Common myeloid progenitor, CD34-positive (primary cell): ENCODE measurements around the gene PAK2. TPM values are rescaled to one million over a fixed set of nuclear protein-coding genes. Genes with fewer than 3 reads are reported as not detected.
A peak's percentile ranks its signal among the peaks of the same experiment; 100 is the strongest.

Experiments used
- CTCF ChIA-PET: fragments of 350-600 bp; sonication (Branson Sonifier 250); formaldehyde crosslinking; loops from one replicate; lab custom pipeline; 2021; ENCODE audit warnings: antibody characterized with exemption; lab: Charles Lee
- POLR2A ChIA-PET: fragments of 350-600 bp; sonication (Branson Sonifier 250); formaldehyde crosslinking; loops from one replicate; lab custom pipeline; 2021; ENCODE audit warnings: antibody characterized with exemption; lab: Charles Lee
- DNase-seq, 3 donors: peaks; one replicate each; pipeline versions ENCODE4 v3.0.0 to v3.0.0-alpha.2; 2013
- H3K27ac ChIP-seq, 2 experiments: 1 replicate in 1 of 2; 2 replicates in 1 of 2; pipeline ENCODE4 v1.7.0; 2013; ENCODE audit warnings: inconsistent platforms in 2 of 2, low read length in 2 of 2, mild to moderate bottlenecking in 2 of 2, low read depth in 1 of 2, moderate library complexity in 1 of 2; ENCODE audit not compliant: severe bottlenecking in 2 of 2, insufficient read depth in 1 of 2, poor library complexity in 1 of 2
- H3K27me3 ChIP-seq, 5 experiments: replicated peaks in 2 of 5; 1 replicate in 3 of 5; 2 replicates in 2 of 5; pipeline versions ENCODE4 v1.6.1 to v1.7.0; 2013; ENCODE audit warnings: low read length in 4 of 5, mild to moderate bottlenecking in 2 of 5, moderate library complexity in 2 of 5, inconsistent platforms in 1 of 5; ENCODE audit not compliant: insufficient read depth in 5 of 5, control insufficient read depth in 4 of 5
- H3K36me3 ChIP-seq, 4 experiments: 1 replicate in 2 of 4; 2 replicates in 2 of 4; pipeline versions ENCODE4 v1.6.1 to v1.7.0; 2013; ENCODE audit warnings: low read length in 3 of 4, control low read depth in 1 of 4, mild to moderate bottlenecking in 1 of 4; ENCODE audit not compliant: control insufficient read depth in 4 of 4, insufficient read depth in 4 of 4
- H3K4me1 ChIP-seq, 4 experiments: 1 replicate in 3 of 4; 2 replicates in 1 of 4; pipeline versions ENCODE4 v1.6.1 to v1.7.1; 2013; ENCODE audit warnings: low read length in 3 of 4, mild to moderate bottlenecking in 3 of 4, control low read depth in 1 of 4, inconsistent platforms in 1 of 4, moderate library complexity in 1 of 4; ENCODE audit not compliant: control insufficient read depth in 4 of 4, insufficient read depth in 4 of 4; ENCODE audit errors: control extremely low read depth in 1 of 4
- H3K4me3 ChIP-seq, 7 experiments: 1 replicate in 4 of 7; 2 replicates in 3 of 7; pipeline versions ENCODE4 v1.5.1 to v1.7.0; 2013; ENCODE audit warnings: mild to moderate bottlenecking in 7 of 7, low read length in 6 of 7, moderate library complexity in 6 of 7, inconsistent platforms in 2 of 7, low read depth in 2 of 7, control low read depth in 1 of 7; ENCODE audit not compliant: insufficient read depth in 4 of 7, control insufficient read depth in 1 of 7; ENCODE audit errors: extremely low read depth in 1 of 7
- H3K9me3 ChIP-seq, 5 experiments: 1 replicate in 4 of 5; 2 replicates in 1 of 5; pipeline versions ENCODE4 v1.6.1 to v1.7.1; 2013; ENCODE audit warnings: low read length in 4 of 5, mild to moderate bottlenecking in 2 of 5, inconsistent platforms in 1 of 5, low read depth in 1 of 5, moderate library complexity in 1 of 5; ENCODE audit not compliant: control insufficient read depth in 4 of 5, insufficient read depth in 2 of 5; ENCODE audit errors: control extremely low read depth in 1 of 5
- WGBS: methylation state at CpG from one replicate; pipeline ENCODE4 v1.1.5; 2013; ENCODE audit not compliant: insufficient coverage; 5-methylcytosine and 5-hydroxymethylcytosine counted together
- polyA plus RNA-seq: library from polyadenylated mRNA; unstranded; fragments of 120-200 nt; gene quantifications from one replicate; pipeline ENCODE4 v1.2.1, GENCODE V29; 2013

PAK2 gene
- 53.5 TPM for polyA plus RNA-seq

- Histone ChIP-seq H3K4me1 (peaks cover 6 to 20% (median 13%) of the 10 kb centered on the region in 4 experiments), H3K27ac (peak within 1 kb of the TSS; percentile 91 to 94), H3K27me3 (no peaks in the 10 kb centered on the region), H3K36me3 (peaks cover 0 to 6% (median under 1%) of the 10 kb centered on the region in 4 experiments), H3K9me3 (no peaks in the 10 kb centered on the region), H3K4me3 (peak within 1 kb of the TSS; percentile 76 to 99 (median 95))
- CTCF ChIA-PET = interaction anchor here (0.7 to 1.0 kb wide), 2 partner anchors 22 to 48 kb away, joined by 3 read pairs; no protein-coding TSS in a partner anchor
- POLR2A ChIA-PET = interaction anchor here (1.1 kb wide), 1 partner anchor 128 kb away, joined by 4 read pairs; no protein-coding TSS in a partner anchor
- WGBS = 0% methylated on average over 64 of the region's 86 CpGs
- DNase-seq = peak; percentile 91 to 94 (median 92)
These were observed at the start of gene PAK2 for GRCh38 chr3:196739671-196740480. PAK2 (plus strand) TSS chr3:196739857; CDS start chr3:196782647, 42,790 bp downstream.

GRCh38 chr3:196689941-196690660 is 49.6 kb upstream of the PAK2 start:
- no peaks in the 10 kb centered on the region for H3K9me3 ChIP-seq
- ChIA-PET POLR2A (no interaction called here), CTCF (interaction anchor here (0.5 to 1.5 kb wide), 4 partner anchors 60 to 234 kb away, joined by 3 read pairs; no protein-coding TSS in a partner anchor)
- no peaks in the 10 kb centered on the region for H3K27me3 ChIP-seq
- H3K4me3 ChIP-seq = no peak overlapping the region
- no peak for DNase-seq
- H3K27ac ChIP-seq = no peak overlapping the region
- 91% methylated on average over 13 of the region's 17 CpGs for WGBS
- H3K4me1 ChIP-seq = peaks cover 12 to 66% (median 29%) of the 10 kb centered on the region in 4 experiments
- H3K36me3 ChIP-seq = no peaks in the 10 kb centered on the region

- H3K4me3 ChIP-seq = no peak overlapping the region
- ChIA-PET POLR2A (interaction anchor here (0.6 kb wide), 1 partner anchor 39 kb away, joined by 5 read pairs; no protein-coding TSS in a partner anchor), CTCF (interaction anchor here (1.5 to 4.3 kb wide), 2 partner anchors 82 to 108 kb away, joined by 3 to 28 read pairs; no protein-coding TSS in a partner anchor)
- no peak overlapping the region for H3K27ac ChIP-seq
- H3K4me1 ChIP-seq = peaks cover 10 to 55% (median 26%) of the 10 kb centered on the region in 4 experiments
- 94% methylated on average over 8 of the region's 8 CpGs for WGBS
- H3K9me3 ChIP-seq = no peaks in the 10 kb centered on the region
- no peaks in the 10 kb centered on the region for H3K27me3 ChIP-seq
- H3K36me3 ChIP-seq = no peaks in the 10 kb centered on the region
- no peak for DNase-seq
These were observed 48.3 kb upstream of the PAK2 start for GRCh38 chr3:196691386-196691785.

GRCh38 chr3:196694202-196694638 is 45.4 kb upstream of the PAK2 start:
- Histone ChIP-seq H3K9me3 (no peaks in the 10 kb centered on the region), H3K27ac (no peak overlapping the region), H3K27me3 (no peaks in the 10 kb centered on the region), H3K4me1 (peaks cover 2 to 33% (median 14%) of the 10 kb centered on the region in 4 experiments), H3K36me3 (no peaks in the 10 kb centered on the region), H3K4me3 (peak overlapping the region in 2 of 7 experiments; percentile 33 to 57)
- POLR2A ChIA-PET = no interaction called here
- WGBS = no CpG with 5 or more reads among the region's 1 CpG
- DNase-seq = peak; percentile 68 to 81 (median 80)
- CTCF ChIA-PET = interaction anchor here (0.8 to 4.3 kb wide), 9 partner anchors 10 to 170 kb away, joined by 3 to 28 read pairs (median 3); no protein-coding TSS in a partner anchor

GRCh38 chr3:196694941-196695848 is 44.5 kb upstream of the PAK2 start:
- CTCF ChIA-PET = interaction anchor here (1.2 to 1.3 kb wide), 2 partner anchors 86 to 171 kb away, joined by 4 to 6 read pairs; no protein-coding TSS in a partner anchor
- DNase-seq = no peak
- 96% methylated on average over 7 of the region's 17 CpGs for WGBS
- Histone ChIP-seq H3K4me1 (peaks cover 2 to 29% (median 14%) of the 10 kb centered on the region in 4 experiments), H3K36me3 (no peaks in the 10 kb centered on the region), H3K27ac (no peak overlapping the region), H3K9me3 (no peaks in the 10 kb centered on the region), H3K4me3 (no peak overlapping the region), H3K27me3 (no peaks in the 10 kb centered on the region)
- POLR2A ChIA-PET = no interaction called here

GRCh38 chr3:196695849-196696226 is 43.8 kb upstream of the PAK2 start:
- H3K27me3 ChIP-seq = no peaks in the 10 kb centered on the region
- ChIA-PET CTCF (interaction anchor here (1.1 to 1.3 kb wide), 3 partner anchors 87 to 172 kb away, joined by 3 to 6 read pairs (median 4); no protein-coding TSS in a partner anchor), POLR2A (no interaction called here)
- no peak overlapping the region for H3K27ac ChIP-seq
- H3K4me3 ChIP-seq = no peak overlapping the region
- 96% methylated on average over 5 of the region's 5 CpGs for WGBS
- peaks cover 2 to 26% (median 14%) of the 10 kb centered on the region in 4 experiments for H3K4me1 ChIP-seq
- DNase-seq = no peak
- no peaks in the 10 kb centered on the region for H3K9me3 ChIP-seq
- no peaks in the 10 kb centered on the region for H3K36me3 ChIP-seq
